GM21390 (cell line): ENCODE measurements around the gene MFF.
A peak's percentile ranks its signal among the peaks of the same experiment; 100 is the strongest.
"Not testable (repeated sequence)": the region's sequence is repeated elsewhere in the genome, so short reads cannot be mapped to it uniquely, and the experiment has no call there.

Source experiments
- ATAC-seq: cut with Tn5 transposase; IDR thresholded peaks from one replicate; pipeline ENCODE4 v1.9.1; 2021; ENCODE audit not compliant: unreplicated experiment

The MFF gene

DNA sequence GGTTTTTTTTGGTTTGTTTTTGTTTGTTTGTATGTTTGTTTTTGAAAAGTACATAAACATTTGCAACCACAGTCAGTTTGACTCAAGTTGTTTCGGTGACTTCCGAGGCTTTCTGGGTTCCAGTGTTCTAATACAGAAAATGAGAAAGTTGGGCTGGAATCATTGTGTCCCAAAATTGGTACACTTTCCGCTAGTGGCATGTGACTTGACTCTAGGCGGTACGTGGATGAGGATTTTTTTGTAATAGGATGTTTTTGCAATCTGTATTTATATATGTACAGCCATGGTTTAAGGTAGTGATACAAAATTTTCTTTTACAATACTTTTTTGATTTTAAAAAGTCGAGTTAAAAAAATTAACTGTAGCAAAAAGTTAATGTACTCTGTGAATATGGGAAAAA is 1.7 kb downstream of the MFF start:
- ATAC-seq = no peak

DNA sequence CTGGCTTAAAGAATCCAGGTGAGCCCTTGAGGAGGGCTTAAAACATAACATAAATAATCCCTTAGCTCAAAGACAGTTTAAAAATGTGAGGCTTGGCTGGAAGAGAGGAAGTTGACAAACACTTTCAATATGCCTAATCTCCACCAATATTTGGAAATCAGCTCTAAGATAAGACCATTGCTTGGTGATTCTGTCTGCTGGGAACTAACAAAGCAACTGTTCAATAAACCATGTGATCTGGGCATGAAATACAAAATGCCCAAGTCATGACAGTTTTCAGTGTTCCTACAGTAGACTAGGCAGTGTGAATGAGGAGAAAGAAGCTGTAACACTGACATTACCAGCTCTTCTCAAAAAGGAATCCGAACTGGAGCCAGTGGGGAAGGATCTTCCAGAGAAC is 10.7 kb downstream of the MFF start:
- no peak for ATAC-seq

DNA sequence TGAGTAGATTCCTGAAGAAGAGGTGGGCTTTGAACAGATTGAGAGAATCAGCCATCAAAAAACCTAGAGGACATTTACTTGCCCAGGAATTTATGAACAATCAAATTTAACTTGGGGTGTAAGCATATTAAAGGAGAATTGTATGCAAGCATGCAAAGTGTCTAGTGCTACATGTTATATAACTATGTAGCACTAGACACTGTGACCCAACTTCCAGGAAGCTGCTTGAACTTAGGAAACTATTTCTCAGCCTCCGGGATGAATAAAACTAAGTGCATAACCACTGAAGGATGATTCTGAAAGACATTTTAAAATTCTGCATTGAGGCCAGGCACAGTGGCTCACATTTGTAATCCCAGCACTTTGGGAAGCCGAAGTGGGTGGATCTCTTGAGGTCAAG is 12.4 kb downstream of the MFF start:
- ATAC-seq = no peak

DNA sequence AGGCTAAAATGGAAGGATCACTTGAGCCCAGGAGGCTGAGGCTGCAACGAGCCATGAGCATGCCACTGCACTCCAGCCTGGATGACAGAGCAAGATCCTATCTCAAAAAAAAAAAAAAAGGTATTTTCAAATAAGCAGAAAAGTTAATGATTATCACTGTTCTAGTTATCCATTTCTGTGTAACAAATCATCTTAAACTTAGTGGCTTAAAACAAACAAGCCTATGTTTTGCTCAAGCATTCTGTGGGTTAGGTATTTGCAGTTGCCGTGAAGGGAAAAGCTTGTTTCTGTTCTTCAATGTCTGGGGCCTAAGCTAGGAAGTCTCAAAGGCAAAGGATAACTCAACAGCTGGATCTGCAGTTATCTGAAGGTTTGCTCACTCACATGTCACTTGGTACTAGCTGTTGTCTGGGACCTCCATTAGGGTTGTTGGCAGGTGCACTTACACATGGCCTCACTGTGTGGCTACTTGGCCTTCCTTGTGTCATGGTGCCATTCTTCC is 14.1 kb downstream of the MFF start:
- ATAC-seq = no peak

DNA sequence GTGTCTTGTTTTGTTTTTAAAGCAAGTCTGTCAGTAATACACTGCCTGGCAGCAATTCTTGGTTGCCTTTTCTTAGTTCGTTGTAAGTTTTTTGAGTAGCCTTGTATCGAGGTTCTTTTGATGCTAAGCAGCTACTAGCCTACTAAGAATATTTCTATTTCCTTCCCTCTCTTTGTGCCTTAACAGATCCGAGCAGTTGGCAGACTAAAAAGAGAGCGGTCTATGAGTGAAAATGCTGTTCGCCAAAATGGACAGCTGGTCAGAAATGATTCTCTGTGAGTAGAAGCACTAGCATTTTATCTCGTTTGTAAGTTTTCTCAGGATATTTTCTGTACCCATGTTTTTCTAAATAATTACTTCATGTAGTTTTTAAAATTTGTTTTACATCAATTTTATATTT is 15.1 kb downstream of the MFF start:
- ATAC-seq = no peak

DNA sequence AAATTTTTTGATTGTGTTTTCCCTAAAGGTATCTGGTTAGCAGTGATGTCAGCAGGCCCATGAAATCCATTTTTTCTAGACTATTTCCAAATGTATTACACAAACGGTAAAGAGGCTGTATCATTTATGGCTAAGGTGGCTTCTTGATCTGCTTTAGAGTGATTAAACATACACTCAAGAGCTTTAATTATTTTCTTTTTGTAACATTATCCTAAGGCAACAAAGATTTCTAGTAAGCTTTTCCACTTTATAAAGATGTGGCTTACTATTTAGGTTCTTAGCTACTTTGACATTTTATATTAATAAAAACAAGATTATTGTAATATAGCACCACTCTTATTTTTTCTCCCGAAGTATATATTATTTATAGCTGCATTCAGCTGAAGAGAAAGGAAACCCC is 16.5 kb downstream of the MFF start:
- no peak for ATAC-seq

DNA sequence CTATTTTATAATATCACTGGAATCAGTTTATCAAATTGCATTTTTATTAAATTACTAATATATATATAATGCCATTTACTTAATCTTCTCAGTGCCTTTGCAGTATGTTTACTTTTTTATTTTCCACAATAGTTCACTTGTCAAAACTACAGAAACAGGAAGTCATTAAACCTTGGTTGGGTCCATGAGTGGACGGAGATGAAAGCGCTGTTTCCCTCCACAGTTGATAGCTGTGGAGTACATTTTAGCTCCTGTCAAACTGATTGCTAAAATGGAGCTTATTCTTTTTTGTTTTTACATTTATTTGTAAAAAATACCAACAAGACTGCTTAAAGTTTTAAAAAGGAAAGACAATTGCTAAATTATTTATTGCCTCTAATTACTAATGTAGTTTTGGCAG is 19.2 kb downstream of the MFF start:
- no peak for ATAC-seq

DNA sequence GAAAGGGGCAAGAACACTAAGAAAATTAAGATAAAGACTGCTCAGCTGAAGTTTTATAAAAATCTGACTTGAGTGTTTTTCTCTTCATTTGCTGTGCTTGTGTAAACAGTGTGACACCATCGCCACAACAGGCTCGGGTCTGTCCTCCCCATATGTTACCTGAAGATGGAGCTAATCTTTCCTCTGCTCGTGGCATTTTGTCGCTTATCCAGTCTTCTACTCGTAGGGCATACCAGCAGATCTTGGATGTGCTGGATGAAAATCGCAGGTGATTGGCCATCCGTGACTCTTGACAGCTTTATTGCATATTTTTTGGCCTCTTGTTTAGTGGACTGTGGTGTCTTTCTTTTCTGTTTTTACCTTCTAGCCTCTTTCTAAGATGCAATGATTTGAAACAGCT is 22.1 kb downstream of the MFF start:
- no peak for ATAC-seq

DNA sequence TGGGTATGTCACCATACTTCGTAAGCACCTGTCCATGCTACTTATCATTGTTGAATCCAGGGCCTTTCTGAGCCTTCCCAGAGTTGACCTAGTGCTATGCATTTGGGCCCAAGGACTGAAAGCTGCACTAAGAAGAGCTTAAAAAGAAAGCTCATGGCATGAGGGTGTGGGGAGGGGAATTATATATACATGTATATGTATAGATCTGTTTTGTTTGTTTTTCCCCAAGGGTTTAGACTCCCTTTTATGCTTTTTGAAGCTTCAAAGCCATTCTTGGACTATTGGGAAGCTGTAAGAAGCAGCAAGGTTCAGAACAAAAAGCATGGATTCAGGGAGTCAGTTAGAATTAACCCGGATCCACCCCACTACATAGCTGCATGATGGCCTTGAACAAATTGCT is 23.3 kb downstream of the MFF start:
- ATAC-seq = no peak

DNA sequence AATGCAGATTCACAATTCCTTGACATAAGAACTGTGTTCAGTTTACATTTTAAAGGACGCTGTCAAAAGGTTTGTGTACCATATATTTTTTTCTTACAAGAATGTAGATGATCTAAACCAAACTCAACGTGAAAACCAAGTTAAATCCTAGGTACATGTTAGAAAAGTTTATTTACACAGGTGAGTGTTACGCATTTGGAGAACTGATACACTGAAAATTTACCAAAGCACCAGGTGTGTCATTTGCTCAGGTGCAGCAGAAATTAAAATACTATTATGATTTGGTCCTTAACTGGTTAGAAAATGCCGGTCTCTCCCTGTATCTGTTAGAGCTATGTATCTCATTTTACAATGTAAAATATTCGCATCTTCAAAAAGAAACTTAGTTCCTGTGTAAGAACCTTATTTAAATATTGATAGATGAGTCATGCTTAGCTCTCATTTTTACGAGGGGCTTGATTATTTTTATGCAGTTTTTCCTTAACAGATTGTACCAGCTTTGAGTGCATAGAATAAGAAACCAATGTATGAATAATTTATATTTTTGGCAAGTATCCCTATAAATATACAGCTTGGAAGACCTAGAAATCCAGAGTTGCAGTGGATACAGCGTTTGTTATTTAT is 25.1 kb downstream of the MFF start:
- ATAC-seq = no peak

DNA sequence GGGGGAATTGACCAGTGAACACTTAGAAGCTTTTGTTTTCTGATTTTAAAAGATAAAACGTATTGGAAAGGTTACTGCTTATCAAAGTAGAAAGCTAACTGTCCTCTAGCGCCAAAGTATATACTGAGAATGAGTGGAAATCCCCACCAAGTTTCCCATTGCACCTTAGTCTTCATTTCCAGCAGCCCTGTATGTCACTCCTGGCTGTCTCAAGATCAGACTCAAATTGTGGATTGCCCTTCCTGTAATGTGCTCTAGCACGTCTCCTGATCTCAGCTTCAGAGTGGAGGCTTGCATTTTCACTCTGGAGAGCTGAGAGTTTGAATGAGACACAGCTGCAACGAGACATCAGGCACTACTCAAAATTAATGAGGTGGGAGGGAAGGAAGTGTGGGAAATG is 26.6 kb downstream of the MFF start:
- peak; percentile 74 for ATAC-seq

DNA sequence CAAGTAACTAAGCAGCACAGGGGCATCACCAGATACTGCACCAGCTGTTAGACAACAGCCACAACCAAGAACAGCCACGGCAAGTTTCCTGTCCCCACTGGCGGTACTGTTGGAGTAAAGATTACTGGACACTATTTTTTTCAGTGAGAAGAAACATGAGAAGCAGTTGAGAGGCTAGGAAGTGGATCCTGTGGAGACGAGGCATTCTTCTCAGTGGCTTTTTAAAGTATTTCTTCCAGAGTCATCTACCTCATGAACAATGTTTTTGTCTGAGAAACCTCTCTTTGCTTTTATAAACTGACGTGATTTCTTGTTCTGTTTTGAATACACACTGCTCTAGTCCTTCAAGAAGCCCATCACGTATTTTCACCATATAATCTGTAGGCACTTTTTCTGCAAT is 35.3 kb downstream of the MFF start:
- no peak for ATAC-seq

DNA sequence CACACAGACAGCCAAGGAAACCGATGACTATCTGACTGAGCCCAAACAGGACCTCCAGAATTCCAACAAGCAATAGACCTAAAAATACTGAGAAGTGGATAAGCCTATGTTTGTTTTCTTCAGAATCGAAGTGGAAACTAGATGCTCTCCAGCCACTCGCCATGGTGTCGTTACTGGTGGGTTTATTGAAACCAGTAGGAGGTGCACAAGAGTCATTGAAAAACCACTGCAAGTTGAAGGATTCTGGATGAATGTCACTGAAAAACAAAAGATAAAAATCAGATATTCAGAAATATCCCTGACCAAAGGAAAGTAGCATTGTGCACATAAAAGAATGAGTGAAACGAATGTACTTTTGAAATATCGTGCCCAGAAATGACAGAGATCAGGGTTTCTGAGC is 38.7 kb downstream of the MFF start:
- no peak for ATAC-seq

DNA sequence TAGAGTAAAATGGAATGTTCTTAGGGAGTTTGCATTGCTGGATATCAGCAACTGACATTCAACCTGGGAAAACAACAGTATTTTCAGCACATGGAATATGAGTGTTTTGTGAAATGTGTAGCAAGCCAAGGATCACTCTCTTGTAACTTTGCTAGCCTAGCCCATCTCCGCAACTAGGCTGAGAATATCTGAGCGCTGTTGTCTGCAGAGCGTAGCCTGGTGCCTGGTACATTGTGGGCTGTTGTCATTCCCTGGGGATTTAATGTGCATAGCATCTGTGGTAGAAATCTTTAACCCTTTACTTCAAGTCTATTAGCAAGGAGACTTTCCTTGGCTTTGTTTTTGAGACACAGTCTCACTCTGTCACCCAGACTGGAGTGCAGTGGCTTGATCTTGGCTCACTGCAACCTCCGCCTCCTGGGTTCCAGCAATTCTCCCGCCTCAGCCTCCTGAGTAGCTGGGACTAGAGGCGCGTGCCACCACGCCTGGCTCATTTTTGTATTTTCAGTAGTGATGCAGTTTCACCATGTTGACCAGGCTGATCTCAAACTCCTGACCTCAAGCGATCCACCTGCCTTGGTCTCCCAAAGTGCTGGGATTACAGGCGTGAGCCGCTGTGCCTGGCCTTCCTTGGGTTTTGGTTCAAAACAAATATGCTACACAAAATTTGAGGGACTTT is 39.7 kb downstream of the MFF start:
- not testable (repeated sequence) for ATAC-seq

DNA sequence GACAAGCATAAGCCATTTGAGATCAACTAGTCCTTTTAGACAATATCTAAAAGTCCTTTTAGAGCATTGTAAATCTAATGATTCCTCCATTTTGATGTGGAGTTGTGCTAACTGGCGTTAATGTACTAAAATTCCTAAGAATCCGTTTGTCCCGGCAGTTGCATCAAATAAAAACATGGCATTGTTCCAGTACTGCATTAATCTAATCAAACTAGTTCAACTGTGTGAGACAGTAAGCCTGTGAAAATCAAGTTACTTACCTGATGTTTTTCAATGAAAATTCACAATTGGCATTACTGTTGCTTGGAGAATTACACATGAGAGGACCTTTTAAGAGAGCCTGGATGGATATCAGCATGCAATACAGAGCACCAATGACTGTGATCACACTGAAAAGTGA is 40.8 kb downstream of the MFF start:
- ATAC-seq = no peak

DNA sequence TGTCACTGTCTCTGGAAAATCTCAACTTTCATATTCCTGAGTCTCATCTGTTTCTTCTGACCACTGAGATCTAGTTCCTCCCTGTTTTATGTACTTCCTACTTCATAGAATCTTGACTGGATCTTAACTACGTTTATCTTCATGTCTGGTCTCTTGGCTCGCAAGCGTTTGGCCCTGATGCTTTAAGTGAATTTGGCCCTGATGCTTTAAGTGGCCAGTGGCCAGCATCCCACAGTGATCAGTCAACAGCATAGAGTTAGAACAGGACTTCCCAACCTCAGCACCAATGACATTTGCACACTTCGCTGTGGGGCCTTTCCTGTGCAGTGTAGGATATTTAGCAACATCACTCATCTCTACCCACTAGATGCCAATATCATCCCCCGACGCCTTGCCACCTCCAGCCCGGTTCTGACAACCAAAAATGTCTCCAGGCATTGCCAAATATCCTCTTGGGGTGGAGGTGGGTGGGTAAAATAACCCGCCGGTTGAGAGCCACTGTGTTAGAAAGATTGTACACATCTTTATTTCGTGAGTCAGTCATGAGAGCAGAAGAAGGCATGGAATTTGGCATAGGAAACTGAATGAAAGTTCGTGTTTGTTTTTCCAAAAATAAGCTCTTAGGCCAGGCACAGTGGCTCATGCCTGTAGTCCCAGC is 41.8 kb downstream of the MFF start:
- ATAC-seq = no peak

DNA sequence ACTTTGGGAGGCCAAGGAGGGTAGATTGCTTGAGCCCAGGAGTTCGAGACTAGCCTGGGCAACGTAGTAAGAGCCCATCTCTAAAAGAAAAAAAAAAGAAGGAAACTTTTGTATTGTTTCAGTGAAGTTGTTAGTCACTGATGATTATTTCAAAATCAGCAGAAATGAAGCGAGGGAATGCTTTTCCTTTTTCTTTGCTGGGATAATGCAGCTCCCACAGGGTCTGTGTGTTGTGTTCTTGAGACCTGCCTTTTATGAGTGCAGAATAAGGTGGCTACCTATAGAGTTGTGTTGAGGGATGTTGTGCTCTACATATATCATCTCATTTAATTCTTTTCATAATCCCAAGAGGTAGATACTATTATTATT is 42.4 kb downstream of the MFF start:
- ATAC-seq = no peak

DNA sequence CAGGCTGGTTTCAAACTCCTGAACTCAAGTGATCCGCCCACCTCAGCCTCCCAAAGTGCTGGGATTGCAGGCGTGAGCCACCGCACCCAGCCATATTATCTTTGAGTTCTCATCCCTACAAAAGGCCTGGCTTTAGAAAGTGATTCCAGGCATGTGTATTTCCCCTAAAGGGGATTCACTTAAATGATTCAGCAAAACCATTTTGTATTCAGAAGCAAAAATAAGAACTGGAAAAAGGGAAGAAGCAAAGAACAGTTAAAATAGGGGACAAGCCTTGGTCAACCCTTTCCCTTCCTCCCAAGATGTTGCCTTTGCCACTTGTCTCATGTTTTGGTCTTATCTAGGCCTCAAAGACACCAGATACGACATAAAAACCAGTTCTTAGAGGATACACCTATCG is 43.5 kb downstream of the MFF start:
- no peak for ATAC-seq

DNA sequence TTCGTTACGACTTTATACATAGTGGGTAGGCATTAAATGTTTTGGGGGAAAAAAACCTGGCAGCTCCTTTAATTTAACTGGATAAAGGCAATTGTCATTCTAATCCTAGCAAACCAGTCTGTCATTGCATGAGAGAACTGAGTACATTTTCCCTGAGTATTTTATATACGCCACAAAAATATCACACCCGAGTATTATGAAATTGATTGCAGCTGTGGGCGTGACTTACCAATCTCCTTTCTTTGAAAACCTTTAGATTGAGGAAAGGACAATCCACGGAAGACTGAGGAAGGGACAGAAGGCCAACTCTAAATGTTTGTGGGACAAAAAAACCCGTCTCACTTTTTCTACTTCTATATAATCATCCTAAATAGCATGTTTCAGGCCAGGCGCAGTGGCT is 45.0 kb downstream of the MFF start:
- no peak for ATAC-seq

DNA sequence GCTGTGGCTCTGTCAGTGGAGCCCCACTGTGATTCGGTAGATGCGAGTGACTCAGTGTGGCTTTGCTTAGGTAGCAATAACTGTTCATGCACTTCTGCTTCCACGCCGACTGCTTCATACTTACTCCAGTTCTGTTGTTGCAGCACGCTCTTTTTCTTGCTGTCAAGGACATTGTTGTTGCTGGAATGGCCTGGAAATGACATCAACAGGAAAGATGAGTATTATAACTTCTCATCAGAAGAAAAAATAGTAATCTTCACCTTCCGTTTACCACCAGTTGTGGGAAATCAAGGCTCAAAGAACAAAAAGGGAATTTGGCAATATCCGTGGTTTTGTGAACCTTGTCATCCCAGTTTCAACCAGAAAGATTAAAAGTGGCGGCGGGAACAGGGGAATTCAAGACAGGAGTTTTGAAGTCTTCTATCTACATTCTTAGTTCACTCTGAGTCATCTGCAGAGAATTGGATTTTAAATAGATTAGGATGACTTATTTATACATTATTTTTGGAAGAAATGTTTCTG is 45.8 kb downstream of the MFF start:
- no peak for ATAC-seq

DNA sequence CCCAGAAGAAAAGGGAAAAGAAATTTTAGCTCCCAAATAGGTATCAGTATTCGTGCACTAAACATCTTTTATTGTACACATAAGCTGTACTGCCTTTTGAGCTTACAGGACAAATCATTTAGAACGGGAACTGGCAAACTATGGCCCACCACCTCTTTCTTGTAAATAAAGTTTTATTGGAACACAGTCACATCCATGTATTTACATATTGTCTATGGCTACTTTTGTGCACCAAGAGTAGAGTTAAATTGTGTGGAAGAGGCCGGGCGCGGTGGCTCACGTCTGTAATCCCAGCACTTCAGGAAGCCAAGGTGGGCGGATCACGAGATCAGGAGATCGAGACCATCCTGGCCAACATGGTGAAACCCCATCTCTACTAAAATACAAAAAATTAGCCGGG is 48.3 kb downstream of the MFF start:
- no peak for ATAC-seq

DNA sequence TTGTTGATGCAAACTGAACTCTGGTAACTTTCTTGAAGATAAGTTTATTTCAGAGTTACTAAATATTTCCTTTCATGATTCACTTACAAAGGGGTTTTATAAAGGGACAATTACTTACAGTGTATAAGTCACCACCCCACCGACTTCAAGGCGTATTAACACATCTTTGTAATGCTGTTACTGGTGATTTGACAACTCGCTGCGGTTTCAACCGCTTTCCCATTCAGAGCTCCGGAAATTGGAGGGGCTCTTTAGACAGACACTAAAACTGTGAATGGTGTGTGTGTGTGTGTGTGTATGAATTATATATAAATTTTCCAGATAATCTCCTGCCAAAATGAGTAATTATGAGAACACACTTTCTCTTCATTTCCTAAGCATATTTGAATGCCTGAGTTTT is 49.1 kb downstream of the MFF start:
- ATAC-seq = no peak
